Mucosa of stomach (tissue), 1 donor: Measurements from ENCODE around the gene PRAMEF26.
"Not testable (repeated sequence)": the region's sequence is repeated elsewhere in the genome, so short reads cannot be mapped to it uniquely, and the experiment has no call there.

Experiments used
- H3K27me3 ChIP-seq: one replicate; pipeline ENCODE4 v1.7.0; 2013; ENCODE audit warnings: mild to moderate bottlenecking, low read length; ENCODE audit not compliant: control insufficient read depth, insufficient read depth
- H3K36me3 ChIP-seq: one replicate; pipeline ENCODE4 v1.7.0; 2013; ENCODE audit warnings: low read length; ENCODE audit not compliant: control insufficient read depth, insufficient read depth
- H3K4me1 ChIP-seq: one replicate; pipeline ENCODE4 v1.7.0; 2013; ENCODE audit warnings: mild to moderate bottlenecking, low read length; ENCODE audit not compliant: control insufficient read depth, insufficient read depth
- H3K4me3 ChIP-seq: one replicate; pipeline ENCODE4 v1.7.0; 2013; ENCODE audit warnings: low read length
- H3K9ac ChIP-seq: one replicate; pipeline ENCODE4 v1.7.0; 2013; ENCODE audit warnings: mild to moderate bottlenecking, low read length, moderate library complexity
- H3K9me3 ChIP-seq: one replicate; pipeline ENCODE4 v1.7.0; 2013; ENCODE audit warnings: mild to moderate bottlenecking, low read length, moderate library complexity; ENCODE audit not compliant: control insufficient read depth
- donor health status: Pancreatic carcinoma.

PRAMEF26 gene

GRCh38 chr1:13155909-13156308 is at the start of gene PRAMEF26:
PRAMEF26 (minus strand) TSS chr1:13156009; CDS start chr1:13153095, 2,914 bp downstream.
- H3K4me1 ChIP-seq, H3K27me3 ChIP-seq, H3K36me3 ChIP-seq, H3K4me3 ChIP-seq, H3K9me3 ChIP-seq, H3K9ac ChIP-seq: not testable (repeated sequence)

GRCh38 chr1:13201309-13201708 is 45.5 kb upstream of the PRAMEF26 start, which contains the start of gene PRAMEF13:
PRAMEF13 (minus strand) TSS chr1:13201409; CDS start chr1:13199589, 1,820 bp downstream.
- H3K27me3 ChIP-seq, H3K4me1 ChIP-seq, H3K9ac ChIP-seq, H3K36me3 ChIP-seq, H3K4me3 ChIP-seq, H3K9me3 ChIP-seq: not testable (repeated sequence)

GRCh38 chr1:13171548-13171947 is 15.7 kb upstream of the PRAMEF26 start, which contains the start of gene PRAMEF9:
PRAMEF9 (plus strand) TSS chr1:13171848; CDS start chr1:13175281, 3,433 bp downstream.
- H3K9me3 ChIP-seq, H3K27me3 ChIP-seq, H3K4me1 ChIP-seq, H3K36me3 ChIP-seq, H3K9ac ChIP-seq, H3K4me3 ChIP-seq: not testable (repeated sequence)

GRCh38 chr1:13165531-13165930 is 9.7 kb upstream of the PRAMEF26 start, which contains the start of gene HNRNPCL4:
HNRNPCL4 (minus strand) TSS chr1:13165631; CDS start chr1:13165467, 164 bp downstream.
- not testable (repeated sequence) for H3K9ac ChIP-seq, H3K9me3 ChIP-seq, H3K27me3 ChIP-seq, H3K36me3 ChIP-seq, H3K4me3 ChIP-seq, H3K4me1 ChIP-seq

- H3K36me3 ChIP-seq, H3K4me1 ChIP-seq, H3K27me3 ChIP-seq, H3K4me3 ChIP-seq, H3K9me3 ChIP-seq, H3K9ac ChIP-seq: not testable (repeated sequence)
Observed at GRCh38 chr1:13116754-13117153, 39.1 kb downstream of the PRAMEF26 start, which contains the start of gene HNRNPCL2. HNRNPCL2 (minus strand) TSS chr1:13116854; CDS start chr1:13116400, 454 bp downstream.
